GM21447 (cell line): ENCODE results near the gene MALSU1.
"Not testable (repeated sequence)": the region's sequence is repeated elsewhere in the genome, so short reads cannot be mapped to it uniquely, and the experiment has no call there.

Experiments
- ATAC-seq: cut with Tn5 transposase; IDR thresholded peaks from one replicate; pipeline ENCODE4 v1.9.1; 2021; ENCODE audit not compliant: unreplicated experiment

Gene MALSU1

DNA sequence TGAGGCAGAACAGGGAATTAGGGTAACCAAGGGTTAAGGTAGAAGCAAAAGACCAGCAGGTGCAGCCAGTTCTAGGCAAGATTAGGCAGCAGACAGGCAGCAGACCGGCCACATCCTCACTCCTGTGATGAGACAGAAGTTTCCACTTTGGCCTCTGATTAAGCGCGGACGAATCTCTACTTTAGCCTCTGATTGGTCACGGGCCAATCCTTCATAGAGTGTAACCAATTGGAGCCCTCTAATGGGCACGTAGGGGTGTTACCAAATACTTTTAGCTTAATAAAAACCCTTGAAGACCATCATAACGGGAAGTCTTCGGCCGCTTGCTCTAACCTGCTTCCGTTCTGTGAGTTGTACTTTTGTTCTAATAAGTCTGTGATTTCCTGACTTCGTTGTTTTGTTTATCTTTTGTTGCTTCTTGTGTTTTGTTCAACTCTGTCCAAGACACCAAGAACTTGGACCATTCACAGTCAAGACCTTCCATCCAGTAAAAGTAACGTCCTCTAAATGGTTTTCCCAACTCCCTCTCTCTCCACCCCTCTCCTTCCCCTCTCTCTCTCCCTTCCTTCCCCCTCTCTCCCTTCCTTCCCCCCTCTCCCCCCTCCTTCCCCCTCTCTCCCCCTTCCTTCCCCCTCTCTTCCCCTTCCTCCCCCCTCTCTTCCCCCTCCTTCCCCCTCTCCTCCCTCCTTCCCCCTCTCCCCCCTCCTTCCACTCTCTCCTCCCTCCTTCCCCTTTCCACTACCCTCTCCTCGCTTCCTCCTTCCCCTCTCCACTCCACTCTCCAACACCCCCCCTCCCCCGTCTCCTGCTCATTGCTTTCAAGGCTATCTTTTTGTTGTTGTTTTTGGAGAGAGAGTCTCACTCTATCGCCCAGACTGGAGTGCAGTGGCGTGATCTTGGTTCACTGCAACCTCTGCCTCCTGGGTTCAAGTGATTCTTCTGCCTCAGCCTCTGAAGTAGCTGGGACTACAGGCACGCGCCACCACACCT, 13.2 kb upstream of the MALSU1 start:
- ATAC-seq, result no peak

GRCh38 chr7:23287612-23288011, 11.5 kb upstream of the MALSU1 start:
- ATAC-seq, result no peak

DNA sequence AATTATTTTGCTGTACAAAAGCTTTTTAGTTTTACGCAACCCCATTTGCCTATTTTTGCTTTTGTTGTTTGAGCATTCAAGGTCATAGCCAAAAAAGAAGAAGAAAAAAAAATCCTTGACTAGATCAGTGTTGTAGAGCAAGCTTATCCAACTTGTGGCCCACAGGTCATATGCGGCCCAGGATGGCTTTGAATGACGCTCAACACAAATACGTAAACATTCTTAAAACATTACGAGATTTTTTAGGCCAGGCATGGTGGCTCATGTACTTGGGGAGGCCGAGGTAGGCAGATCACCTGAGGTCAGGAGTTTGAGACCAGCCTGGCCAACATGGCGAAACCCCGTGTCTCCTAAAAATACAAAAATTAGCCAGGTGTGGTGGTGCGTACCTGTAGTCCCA, 8.1 kb upstream of the MALSU1 start:
- ATAC-seq, result no peak

GRCh38 chr7:23291957-23292560, 7.1 kb upstream of the MALSU1 start:
- ATAC-seq, result no peak

- no peak for ATAC-seq
Measured at GRCh38 chr7:23292623-23293022, 6.5 kb upstream of the MALSU1 start.

DNA sequence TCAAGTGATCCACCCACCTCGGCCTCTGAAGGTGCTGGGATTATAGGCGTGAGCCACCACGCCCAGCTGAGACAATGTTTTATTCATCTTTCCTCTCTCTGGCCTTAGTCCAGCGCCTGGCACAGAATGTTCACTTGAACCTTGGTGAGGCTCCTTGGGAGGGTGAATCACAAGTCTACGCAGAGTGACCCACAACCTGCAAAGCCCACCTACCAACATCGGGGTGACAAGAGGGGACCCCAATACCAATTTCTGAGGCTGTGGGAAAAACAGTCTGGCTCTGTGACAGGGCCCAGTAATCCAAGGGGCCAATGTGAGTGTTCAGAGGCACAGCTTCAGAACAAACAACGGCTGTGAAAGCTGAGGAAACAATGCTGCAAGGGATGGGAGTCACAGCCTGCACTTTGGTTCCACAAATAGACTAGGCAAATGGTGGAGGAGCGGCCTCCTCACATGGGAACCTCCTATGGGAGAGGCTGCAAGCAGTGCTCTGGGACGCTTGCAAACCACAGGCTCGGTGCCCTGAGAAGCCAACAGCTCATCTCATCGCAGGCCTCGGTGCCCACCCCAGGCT, 5.6 kb upstream of the MALSU1 start:
- no peak for ATAC-seq

GRCh38 chr7:23294549-23295400, 4.4 kb upstream of the MALSU1 start:
- ATAC-seq, result no peak

DNA sequence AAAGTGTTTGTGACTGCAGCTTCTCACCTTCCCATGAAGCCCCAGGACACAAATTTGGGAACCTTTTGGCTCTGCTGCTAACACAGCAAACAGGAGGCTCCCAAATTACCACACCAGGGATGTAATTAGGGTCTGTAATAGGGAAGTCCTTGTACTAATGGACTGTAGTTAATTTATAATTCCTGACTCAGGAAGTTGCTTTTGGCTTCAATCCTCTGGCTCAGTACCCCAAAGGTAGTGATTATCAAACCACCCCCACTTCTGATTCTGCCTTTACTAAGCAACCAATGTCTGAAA, 3.8 kb upstream of the MALSU1 start:
- no peak for ATAC-seq

DNA sequence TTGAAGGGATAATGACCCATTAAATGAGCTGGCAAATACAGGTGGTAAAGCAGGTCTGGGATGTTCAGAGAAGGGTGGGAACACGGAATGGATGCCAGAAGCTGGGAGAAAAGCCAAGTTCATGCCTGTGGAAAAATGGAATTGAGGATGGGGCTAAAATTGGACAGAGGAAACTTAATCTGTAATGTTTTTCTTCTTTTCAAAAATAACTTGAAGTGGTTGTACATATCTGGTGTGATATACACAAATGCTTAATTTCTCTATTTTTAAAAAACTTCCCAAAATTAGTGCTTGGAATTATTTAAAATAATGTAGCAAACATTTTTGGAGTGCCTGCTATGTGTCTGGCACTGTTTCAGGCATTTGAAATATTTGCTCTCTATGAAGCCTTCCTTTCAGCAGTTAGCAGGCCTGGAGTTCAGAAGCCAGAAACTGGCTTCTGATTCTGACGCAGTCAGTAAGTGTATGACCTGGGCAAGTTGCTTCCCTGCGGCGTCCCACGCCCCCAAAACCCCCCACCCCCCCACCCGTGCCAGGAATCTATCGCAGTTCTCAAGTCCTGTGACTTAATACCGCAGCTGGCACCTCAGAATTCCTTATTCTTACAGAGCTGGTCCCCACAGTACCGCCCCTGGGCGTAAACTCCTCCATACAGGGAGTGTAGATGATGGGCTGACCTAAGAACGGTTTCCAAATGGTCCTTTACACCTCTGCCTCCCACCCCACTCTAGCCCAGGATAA, 828 bp upstream of the MALSU1 start:
- ATAC-seq, result no peak

GRCh38 chr7:23299770-23300300, 696 bp downstream of the MALSU1 start:
- peak; percentile 2 for ATAC-seq

DNA sequence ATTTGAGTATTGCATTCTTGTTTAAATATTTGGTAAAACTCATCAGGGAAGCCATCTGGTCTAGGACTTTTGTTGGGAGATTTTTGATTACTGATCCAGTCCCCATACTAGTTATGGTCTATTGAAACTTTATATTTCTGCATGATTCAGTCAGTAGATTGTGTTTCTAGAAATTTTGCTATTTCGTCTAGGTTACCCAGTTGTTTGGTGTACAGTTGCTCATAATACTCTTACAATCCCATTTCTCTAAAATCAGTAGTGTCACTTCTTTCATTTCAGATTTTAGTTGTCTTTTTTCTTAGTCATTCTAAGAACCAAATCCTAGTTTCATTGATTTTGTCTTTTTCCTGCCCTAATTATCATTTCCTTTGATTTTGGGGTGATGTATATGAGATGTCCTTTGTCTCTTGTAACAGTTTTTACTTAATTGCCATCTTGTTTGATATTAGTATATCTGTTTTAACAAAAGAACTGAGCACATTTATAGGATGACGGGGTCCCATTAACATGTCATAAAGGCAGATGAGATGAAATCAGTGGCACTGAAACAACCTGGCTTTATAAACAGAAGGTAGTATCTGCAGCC, 7.9 kb downstream of the MALSU1 start:
- ATAC-seq, result no peak

DNA sequence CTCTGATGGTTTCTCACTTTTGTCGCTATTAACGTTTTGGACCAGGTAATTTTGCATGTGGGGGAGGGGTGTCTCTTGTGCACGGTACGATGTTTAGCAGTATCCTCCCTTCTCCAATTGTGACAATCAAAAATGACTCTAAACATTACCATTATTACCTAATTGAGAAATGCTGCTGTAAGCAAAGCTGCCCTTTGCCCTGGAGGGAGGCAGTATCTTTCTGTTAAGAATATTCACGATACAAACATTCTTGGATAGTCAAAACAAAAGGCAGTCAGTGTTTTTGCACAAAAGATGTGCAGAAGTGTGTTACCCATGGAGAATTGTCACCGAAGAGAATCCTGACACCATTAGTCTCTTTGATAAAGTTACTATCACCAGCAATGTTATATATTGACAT, 9.6 kb downstream of the MALSU1 start:
- ATAC-seq, result no peak

DNA sequence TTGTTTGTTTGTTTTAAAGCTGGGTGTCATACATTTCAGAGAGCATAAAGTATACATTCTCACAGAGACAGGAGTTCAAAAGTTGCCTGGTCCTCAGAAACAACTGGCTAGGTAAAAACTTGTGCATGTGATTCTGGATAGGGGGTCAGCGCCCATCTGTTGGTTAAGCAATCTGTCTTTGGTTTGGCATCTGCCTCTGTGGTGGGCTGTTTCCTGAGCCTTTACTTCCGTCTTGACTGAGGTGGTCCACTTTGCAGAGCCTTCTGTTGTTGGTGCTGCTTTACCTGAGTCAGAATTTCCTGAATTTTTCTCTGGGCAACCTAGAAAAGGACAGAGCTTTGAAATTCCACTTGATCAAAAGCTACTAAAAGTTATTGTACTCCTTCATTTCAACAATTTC, 13.0 kb downstream of the MALSU1 start:
- not testable (repeated sequence) for ATAC-seq

DNA sequence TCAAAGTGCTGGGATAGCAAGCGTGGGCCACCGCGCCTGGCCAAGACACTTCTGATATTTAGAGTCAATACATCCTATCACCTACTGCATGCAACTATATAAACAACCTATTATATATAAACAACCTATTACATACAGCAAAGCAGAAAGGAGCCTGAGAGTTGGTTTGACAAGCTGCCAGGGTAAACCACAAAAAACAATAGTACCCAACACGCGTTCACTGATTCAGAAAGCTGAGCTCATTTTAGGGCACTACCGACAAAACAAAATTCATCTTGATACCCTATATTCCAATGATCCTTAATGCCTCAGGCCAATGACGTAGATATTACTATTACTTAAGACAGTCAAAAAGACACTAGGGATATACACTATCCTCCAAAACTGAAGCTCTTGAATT, 16.2 kb downstream of the MALSU1 start:
- ATAC-seq, result no peak

DNA sequence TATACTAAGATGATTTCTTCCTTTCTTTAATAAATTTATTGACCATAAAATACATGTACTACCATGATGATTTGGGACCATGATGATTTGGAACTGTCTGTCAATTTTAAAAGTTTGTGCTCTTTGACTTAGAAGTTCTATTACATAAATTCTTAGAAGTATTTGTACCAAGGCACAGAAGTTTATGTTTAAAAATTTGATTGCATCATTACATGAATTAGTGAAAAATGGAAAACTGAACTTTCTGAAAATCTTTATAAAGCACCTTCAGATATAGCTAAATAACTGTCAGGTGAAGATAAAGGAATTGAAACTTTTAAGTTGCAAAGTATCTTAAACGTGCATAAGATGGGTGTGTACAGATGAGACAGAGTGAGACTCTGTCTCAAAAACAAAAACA, 32.0 kb downstream of the MALSU1 start:
- ATAC-seq, result no peak

- no peak for ATAC-seq
Measured at GRCh38 chr7:23332193-23332592, 33.1 kb downstream of the MALSU1 start.

DNA sequence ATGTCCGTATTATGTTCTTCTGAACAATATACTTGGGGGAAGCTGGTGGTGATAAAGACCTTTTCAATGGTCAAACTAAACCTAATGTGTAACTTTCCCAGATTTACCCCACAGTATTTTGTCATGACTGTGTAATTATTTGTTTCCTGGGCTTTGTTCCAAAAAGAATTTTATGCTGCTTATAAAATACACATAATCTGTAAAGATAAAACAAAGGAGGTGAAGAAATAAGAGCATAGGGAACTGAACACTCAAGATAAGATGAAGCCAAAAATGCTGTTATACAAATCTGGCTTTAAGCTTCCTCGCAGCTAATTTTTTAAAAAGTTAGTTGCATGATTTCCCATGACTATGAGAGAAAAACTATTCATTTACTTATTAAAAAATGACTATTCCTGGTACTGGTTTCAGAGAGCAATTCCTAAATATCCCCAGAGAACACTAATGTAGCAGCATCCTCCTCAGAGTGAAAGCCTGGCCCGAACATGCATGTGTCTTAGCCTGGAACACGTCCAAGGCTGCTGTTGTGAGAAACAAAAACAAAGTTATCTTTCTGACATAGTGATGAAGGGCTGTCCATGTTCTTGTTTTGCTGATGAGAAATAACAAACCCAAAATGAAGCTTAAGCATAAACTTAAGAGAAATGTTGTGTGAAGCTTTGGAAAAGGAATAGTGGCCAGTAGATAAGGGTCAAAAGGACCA, 33.9 kb downstream of the MALSU1 start:
- ATAC-seq, result no peak

GRCh38 chr7:23333671-23334246, 34.6 kb downstream of the MALSU1 start:
- ATAC-seq, result no peak

DNA sequence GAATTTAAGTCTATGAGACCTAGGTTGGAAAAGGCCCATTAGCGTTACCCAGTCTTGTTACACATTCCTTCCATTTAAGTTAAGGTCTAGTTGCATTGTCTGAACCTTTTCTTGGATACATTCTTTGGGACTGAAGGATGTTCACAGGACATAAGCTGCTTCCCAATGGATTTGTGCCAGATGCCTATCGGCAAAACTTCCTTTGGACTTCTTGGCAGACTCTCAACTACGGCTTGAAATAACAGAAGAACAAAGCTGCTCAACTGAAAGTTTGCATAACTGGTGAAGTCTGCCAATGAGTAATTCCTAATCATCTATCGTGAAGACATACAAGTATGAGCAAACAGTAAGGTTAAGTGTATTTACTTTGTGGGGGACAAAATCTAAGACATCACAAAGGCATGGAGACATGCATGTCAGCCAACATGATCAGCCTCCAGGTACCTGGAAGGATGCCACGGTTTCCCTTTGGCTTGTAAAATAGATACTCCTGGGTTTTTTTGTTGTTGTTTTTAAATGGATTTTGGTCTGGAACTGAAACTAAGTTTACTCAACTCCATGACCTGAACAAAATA, 35.4 kb downstream of the MALSU1 start:
- no peak for ATAC-seq
